ENCODE measurements around the gene THSD7B.

- TF ChIP-seq CTCF (IDR thresholded peaks at IDR 0.05) (no peak), POLR2A (IDR thresholded peaks at IDR 0.05) (no peak)
Measured at GRCh38 chr2:137190411-137191195, 425.3 kb downstream of the THSD7B start.
